WTC11 (cell line): ENCODE measurements around the gene GRAMD1A.

Experiments
- ATF6 ChIP-seq: sonication (generic); formaldehyde crosslinking; IDR thresholded peaks from 2 replicates; pipeline ENCODE4 v1.8.1; 2023; ENCODE audit warnings: mild to moderate bottlenecking, missing genetic modification reagents
- CTCF ChIP-seq: fragments of 200-600 bp; IDR thresholded peaks from 2 replicates; pipeline ENCODE4 v1.8.0; 2022; ENCODE audit warnings: antibody characterized with exemption
- FOXJ3 ChIP-seq: sonication (generic); formaldehyde crosslinking; IDR thresholded peaks from 2 replicates; pipeline ENCODE4 v1.9.0; 2021; ENCODE audit warnings: missing genetic modification reagents, mild to moderate bottlenecking, borderline replicate concordance
- IRF1 ChIP-seq: sonication (generic); formaldehyde crosslinking; IDR thresholded peaks from 2 replicates; pipeline ENCODE4 v1.8.0; 2023; ENCODE audit warnings: missing genetic modification reagents

- no peak for TF ChIP-seq ATF6
- no peak for TF ChIP-seq FOXJ3
- no peak for TF ChIP-seq IRF1
- TF ChIP-seq CTCF, result no peak
These were observed 26.3 kb downstream of the GRAMD1A start for GRCh38 chr19:35026418-35026817.
